Muscle layer of colon (tissue), 2 donors: ENCODE measurements around the gene CPN2.

Experiments used
- H3K27ac ChIP-seq: one replicate; pipeline ENCODE4 v1.7.0; 2013; ENCODE audit warnings: low read depth, mild to moderate bottlenecking, low read length, moderate library complexity
- H3K27me3 ChIP-seq, 2 donors: one replicate each; pipeline ENCODE4 v1.7.0; 2013; ENCODE audit warnings: low read length in 2 of 2, mild to moderate bottlenecking in 2 of 2; ENCODE audit not compliant: insufficient read depth in 2 of 2, control insufficient read depth in 1 of 2
- H3K36me3 ChIP-seq: one replicate; pipeline ENCODE4 v1.7.0; 2013; ENCODE audit warnings: mild to moderate bottlenecking, low read length; ENCODE audit not compliant: insufficient read depth
- H3K4me1 ChIP-seq: one replicate; pipeline ENCODE4 v1.7.0; 2013; ENCODE audit warnings: mild to moderate bottlenecking, low read length; ENCODE audit not compliant: insufficient read depth
- H3K4me3 ChIP-seq, 2 donors: one replicate each; pipeline ENCODE4 v1.7.0; 2013; ENCODE audit warnings: low read length in 2 of 2, low read depth in 1 of 2, mild to moderate bottlenecking in 1 of 2, moderate library complexity in 1 of 2
- H3K9ac ChIP-seq: one replicate; pipeline ENCODE4 v1.7.0; 2013; ENCODE audit warnings: low read length
- H3K9me3 ChIP-seq: one replicate; pipeline ENCODE4 v1.7.0; 2013; ENCODE audit warnings: mild to moderate bottlenecking, low read length
- donor health status: abdominal sarcoma.
- donor health status: Adenocarcinoma of cecum.

Gene CPN2

DNA sequence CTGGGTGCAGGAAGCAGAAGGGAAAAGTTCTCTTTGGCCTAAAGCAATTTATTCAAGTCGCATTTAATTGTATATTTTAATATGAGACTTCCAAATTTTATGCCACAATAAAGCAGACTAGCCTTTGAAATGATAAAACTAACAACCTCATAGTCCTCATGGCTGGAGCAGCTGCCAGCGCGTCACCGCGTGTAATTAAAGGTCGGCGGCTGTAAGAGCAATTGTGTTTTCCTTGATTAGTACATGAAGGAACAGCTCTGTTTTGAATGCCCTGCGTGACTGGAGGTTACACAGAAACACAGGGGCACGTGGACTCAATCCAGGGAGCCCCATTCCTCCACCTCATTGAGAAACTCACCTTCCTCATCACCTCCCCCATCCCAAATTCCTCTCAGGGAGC, 28.5 kb upstream of the CPN2 start:
- no peak overlapping the region for H3K4me3 ChIP-seq
- H3K9ac ChIP-seq = no peak overlapping the region
- no peaks in the 10 kb centered on the region for H3K36me3 ChIP-seq
- H3K9me3 ChIP-seq = no peaks in the 10 kb centered on the region
- H3K4me1 ChIP-seq = no peaks in the 10 kb centered on the region
- no peak overlapping the region for H3K27ac ChIP-seq
- H3K27me3 ChIP-seq = peaks cover 0 to 4% of the 10 kb centered on the region in 2 donors

DNA sequence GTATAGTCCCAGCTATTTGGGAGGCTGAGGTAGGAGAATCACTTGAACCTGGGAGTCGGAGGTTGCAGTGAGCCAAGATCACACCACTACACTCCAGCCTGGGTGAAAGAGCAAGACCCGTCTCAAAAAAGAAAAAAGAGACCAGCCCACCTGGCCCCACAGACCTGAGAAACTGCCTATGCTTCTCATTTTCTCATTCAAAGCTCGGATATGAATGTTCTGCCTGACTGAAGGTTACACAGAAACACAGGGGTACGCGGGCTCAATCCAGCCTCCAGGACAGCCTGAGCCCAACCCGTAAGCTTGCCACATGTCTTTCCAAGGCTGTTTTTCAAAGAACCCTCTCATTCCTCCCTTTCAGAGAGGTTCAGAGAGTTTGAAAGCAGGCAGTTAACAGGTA, 28.1 kb upstream of the CPN2 start:
- H3K36me3 ChIP-seq = no peaks in the 10 kb centered on the region
- no peak overlapping the region for H3K4me3 ChIP-seq
- H3K27ac ChIP-seq = no peak overlapping the region
- H3K27me3 ChIP-seq = peaks cover 0 to 4% of the 10 kb centered on the region in 2 donors
- H3K9ac ChIP-seq = no peak overlapping the region
- H3K4me1 ChIP-seq = no peaks in the 10 kb centered on the region
- no peaks in the 10 kb centered on the region for H3K9me3 ChIP-seq

- Histone ChIP-seq H3K9me3 (no peaks in the 10 kb centered on the region), H3K4me1 (no peaks in the 10 kb centered on the region), H3K36me3 (no peaks in the 10 kb centered on the region), H3K27me3 (peaks cover 0 to 4% of the 10 kb centered on the region in 2 donors), H3K27ac (no peak overlapping the region), H3K9ac (no peak overlapping the region), H3K4me3 (no peak overlapping the region)
Observed at GRCh38 chr3:194377708-194378107, 26.6 kb upstream of the CPN2 start.

GRCh38 chr3:194376241-194376560, 25.1 kb upstream of the CPN2 start:
- Histone ChIP-seq H3K27ac (no peak overlapping the region), H3K4me3 (no peak overlapping the region), H3K9ac (no peak overlapping the region), H3K4me1 (no peaks in the 10 kb centered on the region), H3K9me3 (no peaks in the 10 kb centered on the region), H3K36me3 (no peaks in the 10 kb centered on the region), H3K27me3 (peaks cover 0 to 7% of the 10 kb centered on the region in 2 donors)

DNA sequence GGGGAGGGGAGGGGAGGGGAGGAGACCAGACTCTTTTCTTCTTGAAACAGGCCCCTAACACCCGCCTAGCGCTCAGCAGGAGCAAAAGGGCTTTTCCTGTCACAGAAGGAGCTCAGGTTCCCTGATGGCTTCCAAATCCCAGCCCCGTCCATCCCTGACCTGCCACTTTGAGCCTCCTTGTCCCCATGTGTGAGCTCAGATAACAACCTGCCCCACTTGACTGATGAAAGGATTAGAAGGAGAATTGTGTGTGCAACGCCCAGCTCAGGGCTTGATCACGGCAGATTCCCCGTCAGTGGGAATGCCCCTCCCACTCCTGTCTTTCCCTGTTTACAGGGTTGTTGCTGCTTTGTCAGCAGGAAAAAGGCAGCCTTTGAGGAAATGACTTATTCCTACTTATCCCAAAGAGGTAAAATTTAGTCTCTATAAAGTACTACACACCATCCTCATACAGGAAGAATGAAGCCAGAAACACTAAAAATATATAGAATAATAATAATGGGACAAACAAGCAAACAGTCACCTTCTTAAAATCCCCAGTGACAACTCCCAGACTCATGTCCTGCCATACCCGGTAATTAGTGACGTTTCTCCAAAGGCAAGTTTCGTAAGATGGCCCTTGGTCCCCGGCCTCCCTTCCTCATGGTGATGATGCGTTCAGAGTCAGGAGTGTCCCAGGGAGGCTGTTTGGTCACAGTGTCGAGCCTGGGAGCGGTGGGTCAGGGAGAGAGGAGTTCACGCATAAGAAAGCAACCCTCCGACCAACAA, 24.5 kb upstream of the CPN2 start:
- Histone ChIP-seq H3K36me3 (no peaks in the 10 kb centered on the region), H3K9me3 (no peaks in the 10 kb centered on the region), H3K27me3 (peaks cover 0 to 7% of the 10 kb centered on the region in 2 donors), H3K27ac (no peak overlapping the region), H3K9ac (no peak overlapping the region), H3K4me1 (no peaks in the 10 kb centered on the region), H3K4me3 (no peak overlapping the region)

DNA sequence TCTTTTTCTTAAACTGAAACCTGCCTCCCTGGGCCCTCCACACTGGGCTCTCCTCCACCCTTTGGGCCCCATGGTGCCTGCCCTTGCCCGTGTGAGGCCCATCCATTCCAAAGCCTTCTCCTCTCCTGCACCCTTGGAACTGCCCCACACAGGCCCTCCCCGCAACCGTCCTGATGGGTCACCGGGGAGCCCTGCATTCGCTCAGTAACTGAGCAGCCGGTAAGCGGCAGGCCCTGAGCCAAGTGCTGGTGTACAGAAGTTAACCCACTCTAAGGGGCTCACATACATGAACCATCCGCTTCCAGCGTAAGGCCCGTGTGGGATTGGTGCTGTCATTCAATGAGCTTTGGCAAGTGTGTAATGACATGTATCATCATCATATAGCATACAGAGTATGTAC, 23.8 kb upstream of the CPN2 start:
- H3K27me3 ChIP-seq = peaks cover 0 to 12% of the 10 kb centered on the region in 2 donors
- H3K36me3 ChIP-seq = no peaks in the 10 kb centered on the region

GRCh38 chr3:194373899-194374298, 22.8 kb upstream of the CPN2 start:
- peaks cover 0 to 12% of the 10 kb centered on the region in 2 donors for H3K27me3 ChIP-seq
- H3K4me3 ChIP-seq = no peak overlapping the region
- H3K4me1 ChIP-seq = no peaks in the 10 kb centered on the region
- H3K9me3 ChIP-seq = no peaks in the 10 kb centered on the region
- no peak overlapping the region for H3K9ac ChIP-seq
- H3K36me3 ChIP-seq = no peaks in the 10 kb centered on the region
- H3K27ac ChIP-seq = no peak overlapping the region

More for the DNA sequence above, 23.8 kb upstream of the CPN2 start:
- Histone ChIP-seq H3K4me3 (no peak overlapping the region), H3K9ac (no peak overlapping the region), H3K27ac (no peak overlapping the region), H3K4me1 (no peaks in the 10 kb centered on the region), H3K9me3 (no peaks in the 10 kb centered on the region)

- Histone ChIP-seq H3K4me1 (no peaks in the 10 kb centered on the region), H3K4me3 (no peak overlapping the region), H3K9me3 (no peaks in the 10 kb centered on the region), H3K36me3 (no peaks in the 10 kb centered on the region), H3K27me3 (peaks cover 0 to 12% of the 10 kb centered on the region in 2 donors), H3K27ac (no peak overlapping the region), H3K9ac (no peak overlapping the region)
Observed at GRCh38 chr3:194373028-194373427, 21.9 kb upstream of the CPN2 start.

- Histone ChIP-seq H3K4me1 (no peaks in the 10 kb centered on the region), H3K9ac (no peak overlapping the region), H3K4me3 (no peak overlapping the region), H3K27me3 (peaks cover 0 to 12% of the 10 kb centered on the region in 2 donors), H3K9me3 (no peaks in the 10 kb centered on the region), H3K27ac (no peak overlapping the region), H3K36me3 (no peaks in the 10 kb centered on the region)
Observed at GRCh38 chr3:194370753-194371152, 19.6 kb upstream of the CPN2 start.

DNA sequence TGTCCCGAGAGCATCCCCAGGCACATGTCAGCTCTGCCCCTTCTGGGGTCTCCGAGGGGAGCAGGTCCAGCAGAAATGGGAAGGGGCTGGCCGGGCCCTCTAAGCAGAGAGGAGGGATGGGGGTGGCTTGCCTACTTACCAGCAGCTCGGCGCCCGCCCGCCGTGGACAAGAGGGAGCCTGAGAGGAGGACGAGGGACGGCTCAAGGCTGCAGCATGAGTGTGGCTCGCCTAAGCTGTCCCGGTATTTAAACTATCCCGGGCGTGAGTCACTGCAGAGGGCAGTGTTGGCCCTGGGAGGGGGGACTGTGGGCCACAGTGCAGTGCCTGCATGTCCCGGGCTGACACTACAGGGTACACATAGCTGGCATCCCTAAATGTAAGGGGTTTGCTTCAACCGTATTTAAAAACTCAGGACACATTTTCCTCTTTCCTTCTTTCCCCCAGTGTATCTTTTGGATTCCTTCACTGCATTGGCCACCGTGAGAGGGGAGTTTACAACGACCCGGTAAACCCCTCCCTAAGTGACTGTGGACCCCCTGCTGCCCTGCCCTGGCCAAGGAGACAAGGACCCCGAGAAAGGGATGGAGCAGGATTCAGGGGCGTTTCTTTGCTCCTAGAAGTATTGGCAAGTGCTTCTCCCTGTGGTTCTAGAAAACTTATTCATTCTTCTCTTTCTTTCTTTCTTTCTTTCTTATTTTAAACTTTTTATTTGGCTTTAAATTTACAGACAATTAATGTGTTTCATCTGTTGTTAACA, 18.6 kb upstream of the CPN2 start, which contains the start of gene LRRC15:
TSS of gene LRRC15 (minus strand) at position 222 of the 758 bp plus-strand sequence. CDS start 8,700 bp downstream, outside the sequence.
- H3K4me3 ChIP-seq = no peak within 1 kb of the TSS
- no peaks in the 10 kb centered on the region for H3K36me3 ChIP-seq
- peaks cover 2% of the 10 kb centered on the region for H3K4me1 ChIP-seq
- peaks cover 0 to 8% of the 10 kb centered on the region in 2 donors for H3K27me3 ChIP-seq
- no peak within 1 kb of the TSS for H3K27ac ChIP-seq
- no peak within 1 kb of the TSS for H3K9ac ChIP-seq
- H3K9me3 ChIP-seq = no peaks in the 10 kb centered on the region

GRCh38 chr3:194368918-194369317, 17.8 kb upstream of the CPN2 start:
- Histone ChIP-seq H3K4me3 (no peak overlapping the region), H3K27me3 (peaks cover 0 to 8% of the 10 kb centered on the region in 2 donors), H3K36me3 (no peaks in the 10 kb centered on the region), H3K27ac (no peak overlapping the region), H3K9ac (no peak overlapping the region), H3K9me3 (no peaks in the 10 kb centered on the region), H3K4me1 (peaks cover 6% of the 10 kb centered on the region)
